ENCODE results near the gene SEMA4B. TPM values are rescaled to one million over a fixed set of nuclear protein-coding genes. Genes with fewer than 3 reads are reported as not detected.
A peak's percentile ranks its signal among the peaks of the same experiment; 100 is the strongest.
"Not testable (repeated sequence)": the region's sequence is repeated elsewhere in the genome, so short reads cannot be mapped to it uniquely, and the experiment has no call there.

The SEMA4B gene
- total RNA-seq, 2 experiments from 2014 or later: 23.4 to 26.7 TPM

DNA sequence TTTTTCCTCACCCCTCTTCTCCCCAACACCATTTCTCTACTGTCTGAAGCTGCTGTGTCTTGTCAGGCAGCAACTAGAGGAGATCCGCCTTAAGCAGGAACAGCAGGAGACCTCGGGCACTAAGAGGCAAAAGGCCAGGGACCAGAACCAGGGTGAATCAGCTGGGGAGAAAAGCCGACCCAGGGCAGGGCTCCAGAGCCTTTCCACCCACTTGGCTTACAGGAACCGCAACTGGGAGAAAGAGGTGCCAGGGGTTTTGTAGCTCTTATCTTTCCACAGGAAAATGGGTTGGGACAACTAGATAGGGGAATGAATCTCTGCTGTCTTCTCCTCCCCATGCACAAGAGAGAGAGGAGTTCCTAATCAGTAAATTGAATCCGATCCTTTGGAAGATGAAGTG lies 61.3 kb downstream of the SEMA4B start:
- ChIA-PET POLR2A (no interaction called here), CTCF (interaction anchor here (0.6 to 0.9 kb wide), 3 partner anchors 20 to 109 kb away, joined by 3 read pairs; no protein-coding TSS in a partner anchor)
- H3K27me3 Mint-ChIP-seq: no peaks in the 10 kb centered on the region
- H3K4me3 Mint-ChIP-seq: no peak overlapping the region
- no peak overlapping the region for H3K27ac Mint-ChIP-seq
- peaks cover 6% of the 10 kb centered on the region for H3K36me3 Mint-ChIP-seq (ENCODE audit: low read depth)
- no peak for DNase-seq
- no peaks in the 10 kb centered on the region for H3K9me3 Mint-ChIP-seq
- H3K4me1 Mint-ChIP-seq: peaks cover 26% of the 10 kb centered on the region

DNA sequence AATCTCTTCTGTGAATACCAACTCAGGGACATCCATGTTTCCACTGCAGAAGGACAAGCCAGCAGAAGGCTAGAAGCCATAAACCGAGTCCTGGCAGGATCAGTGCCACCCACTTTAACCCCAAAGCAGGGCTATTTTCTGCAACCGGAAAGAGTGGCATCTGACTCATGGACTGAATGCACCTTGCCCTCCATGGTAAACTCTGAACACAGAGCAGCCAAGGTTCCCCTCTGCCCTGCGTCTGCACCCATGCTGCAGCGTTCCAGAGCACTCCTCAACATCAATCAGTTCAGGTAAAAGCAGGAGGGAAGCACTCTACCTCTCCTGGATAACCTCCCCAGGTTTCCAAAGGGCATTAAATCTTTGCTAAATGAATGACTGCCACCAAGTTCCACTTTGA lies 63.5 kb downstream of the SEMA4B start:
- POLR2A ChIA-PET: no interaction called here
- CTCF ChIA-PET: no interaction called here

DNA sequence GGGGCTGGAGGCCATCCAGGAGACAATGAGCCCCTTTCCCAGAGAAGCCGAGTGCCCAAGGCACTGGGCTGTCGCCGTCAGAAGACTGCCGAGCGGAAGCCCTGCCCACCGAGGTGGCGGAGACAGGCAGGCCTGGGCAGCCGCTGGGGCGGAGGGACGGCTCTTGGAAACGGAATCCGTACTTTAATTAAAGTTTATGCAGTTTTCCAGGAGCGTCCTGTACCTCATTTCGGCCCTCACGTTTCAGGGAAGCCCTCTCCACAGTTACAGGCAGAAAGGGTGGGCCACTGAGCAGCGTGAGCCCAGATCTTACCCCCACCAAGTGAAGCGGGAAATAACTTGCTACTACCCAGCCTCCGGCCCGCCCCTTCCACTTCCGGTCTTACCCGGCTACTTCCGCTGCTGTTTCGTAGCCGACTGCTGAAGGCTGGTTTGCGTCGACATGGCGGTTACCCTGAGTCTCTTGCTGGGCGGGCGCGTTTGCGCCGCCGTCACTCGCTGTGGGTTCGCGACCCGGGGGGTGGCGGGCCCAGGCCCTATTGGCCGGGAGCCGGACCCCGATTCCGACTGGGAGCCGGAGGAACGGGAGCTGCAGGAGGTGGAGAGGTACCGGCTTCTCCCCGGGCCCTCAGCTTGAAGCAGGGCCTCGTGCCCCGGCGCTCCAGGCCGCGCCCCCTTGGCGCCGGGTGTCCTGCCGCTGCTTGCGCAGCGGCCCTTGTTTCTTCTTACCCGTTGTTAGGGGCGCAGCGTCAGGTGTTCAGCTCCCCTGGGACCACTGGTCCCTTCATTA lies 64.3 kb downstream of the SEMA4B start, which contains the start of gene NGRN:
TSS of gene NGRN (plus strand) at position 402 of the 790 bp plus-strand sequence. CDS start at position 443, 41 bp downstream.
- ChIA-PET POLR2A (interaction anchor here (0.9 kb wide), 1 partner anchor 32 kb away, joined by 5 read pairs; the partner anchor contains the start of genes CIB1 and GDPGP1), CTCF (interaction anchor here (1.1 to 1.5 kb wide), 3 partner anchors 28 to 124 kb away, joined by 3 to 8 read pairs (median 4); partner anchors contain the start of genes CIB1 and GDPGP1)
- H3K27ac Mint-ChIP-seq: peak within 1 kb of the TSS; percentile 96
- peaks cover 23% of the 10 kb centered on the region for H3K36me3 Mint-ChIP-seq (ENCODE audit: low read depth)
- H3K27me3 Mint-ChIP-seq: no peaks in the 10 kb centered on the region
- H3K9me3 Mint-ChIP-seq: no peaks in the 10 kb centered on the region
- H3K4me3 Mint-ChIP-seq: peak within 1 kb of the TSS; percentile 95
- DNase-seq: peak; percentile 95
- H3K4me1 Mint-ChIP-seq: peaks cover 41% of the 10 kb centered on the region

More for the DNA sequence above, 63.5 kb downstream of the SEMA4B start:
- peak overlapping the region; percentile 95 for H3K4me3 Mint-ChIP-seq
- peaks cover 38% of the 10 kb centered on the region for H3K4me1 Mint-ChIP-seq
- no peaks in the 10 kb centered on the region for H3K27me3 Mint-ChIP-seq
- H3K9me3 Mint-ChIP-seq: no peaks in the 10 kb centered on the region
- peak; percentile 23 for DNase-seq
- H3K36me3 Mint-ChIP-seq (ENCODE audit: low read depth): peaks cover 15% of the 10 kb centered on the region
- peak overlapping the region; percentile 96 for H3K27ac Mint-ChIP-seq

DNA sequence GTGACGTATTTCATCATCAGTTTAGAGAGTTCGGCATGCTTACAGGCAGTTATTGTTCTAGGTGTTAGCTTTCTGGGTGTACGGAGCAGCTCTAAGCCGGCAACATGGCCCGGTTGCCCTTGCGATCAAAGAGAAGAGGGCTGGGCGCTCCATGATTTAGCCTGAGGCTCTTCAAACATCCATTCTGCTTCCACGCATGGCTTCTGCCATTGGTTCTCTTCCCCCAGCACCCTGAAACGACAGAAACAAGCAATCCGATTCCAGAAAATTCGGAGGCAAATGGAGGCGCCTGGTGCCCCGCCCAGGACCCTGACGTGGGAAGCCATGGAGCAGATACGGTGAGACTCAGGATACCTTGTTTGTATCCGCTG lies 64.9 kb downstream of the SEMA4B start:
- ChIA-PET CTCF (interaction anchor here (1.1 to 1.5 kb wide), 3 partner anchors 27 to 124 kb away, joined by 3 to 8 read pairs (median 4); partner anchors contain the start of genes CIB1 and GDPGP1), POLR2A (interaction anchor here (0.9 kb wide), 1 partner anchor 32 kb away, joined by 5 read pairs; the partner anchor contains the start of genes CIB1 and GDPGP1)
- Mint-ChIP-seq H3K27me3 (no peaks in the 10 kb centered on the region), H3K4me3 (peak overlapping the region; percentile 95), H3K9me3 (no peaks in the 10 kb centered on the region), H3K27ac (peak overlapping the region; percentile 96), H3K4me1 (peaks cover 45% of the 10 kb centered on the region), H3K36me3 (ENCODE audit: low read depth) (peaks cover 27% of the 10 kb centered on the region)
- peak; percentile 55 for DNase-seq

DNA sequence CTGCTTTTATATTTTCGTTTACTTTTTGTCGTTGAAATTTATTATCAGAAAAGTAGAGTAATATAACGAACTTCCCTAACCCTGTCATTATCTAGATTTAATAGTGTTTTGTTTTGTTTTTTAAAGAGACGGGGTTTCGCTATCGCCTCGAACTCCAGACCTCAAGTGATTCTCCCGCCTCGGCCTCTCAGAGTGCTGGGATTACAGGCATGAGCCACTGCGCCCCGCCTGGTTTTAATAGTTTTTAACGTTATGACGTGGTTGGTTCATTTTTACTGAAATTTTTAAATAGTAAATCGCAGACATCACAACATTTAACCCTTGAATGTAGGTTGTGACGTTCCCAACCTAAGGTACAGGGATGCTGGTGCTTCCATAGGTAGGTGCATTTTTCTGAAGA lies 65.4 kb downstream of the SEMA4B start:
- DNase-seq: peak; percentile 19
- peak overlapping the region; percentile 96 for H3K27ac Mint-ChIP-seq
- H3K4me1 Mint-ChIP-seq: peaks cover 48% of the 10 kb centered on the region
- POLR2A ChIA-PET: no interaction called here
- no peaks in the 10 kb centered on the region for H3K27me3 Mint-ChIP-seq
- peak overlapping the region; percentile 95 for H3K4me3 Mint-ChIP-seq
- no peaks in the 10 kb centered on the region for H3K9me3 Mint-ChIP-seq
- CTCF ChIA-PET: interaction anchor here (0.7 to 1.5 kb wide), 4 partner anchors 27 to 125 kb away, joined by 3 to 8 read pairs (median 4); partner anchors contain the start of genes CIB1 and GDPGP1
- H3K36me3 Mint-ChIP-seq (ENCODE audit: low read depth): peaks cover 30% of the 10 kb centered on the region

DNA sequence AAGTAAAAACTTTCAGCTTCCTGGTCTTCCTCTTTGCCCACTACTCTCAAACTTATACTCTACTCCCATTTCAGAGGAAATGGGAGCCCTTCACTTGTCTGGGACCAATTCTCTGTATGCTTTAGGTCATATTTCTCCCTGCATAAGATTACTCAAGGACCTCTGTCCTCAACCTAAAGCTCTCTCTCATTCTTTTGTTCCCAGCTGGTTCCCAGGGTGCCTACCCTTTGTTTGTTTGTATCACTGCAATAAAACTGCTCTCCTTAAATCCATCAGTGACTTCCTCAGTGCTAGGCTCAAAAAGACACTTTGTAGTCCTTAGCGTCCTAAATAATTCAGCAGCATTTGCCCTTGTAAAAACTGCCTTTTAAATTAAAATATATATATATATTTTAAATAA lies 67.3 kb downstream of the SEMA4B start:
- H3K36me3 Mint-ChIP-seq (ENCODE audit: low read depth): peaks cover 42% of the 10 kb centered on the region
- no peaks in the 10 kb centered on the region for H3K27me3 Mint-ChIP-seq
- ChIA-PET POLR2A (interaction anchor here (0.6 to 0.7 kb wide), 2 partner anchors 120 to 173 kb away, joined by 3 to 4 read pairs; no protein-coding TSS in a partner anchor), CTCF (interaction anchor here (0.6 to 1.2 kb wide), 5 partner anchors 16 to 814 kb away, joined by 3 to 4 read pairs (median 3); partner anchors contain the start of genes CIB1 and GDPGP1)
- H3K9me3 Mint-ChIP-seq: no peaks in the 10 kb centered on the region
- peak overlapping the region; percentile 50 for H3K4me3 Mint-ChIP-seq
- H3K4me1 Mint-ChIP-seq: peaks cover 56% of the 10 kb centered on the region
- peak overlapping the region; percentile 58 for H3K27ac Mint-ChIP-seq
- DNase-seq: no peak

DNA sequence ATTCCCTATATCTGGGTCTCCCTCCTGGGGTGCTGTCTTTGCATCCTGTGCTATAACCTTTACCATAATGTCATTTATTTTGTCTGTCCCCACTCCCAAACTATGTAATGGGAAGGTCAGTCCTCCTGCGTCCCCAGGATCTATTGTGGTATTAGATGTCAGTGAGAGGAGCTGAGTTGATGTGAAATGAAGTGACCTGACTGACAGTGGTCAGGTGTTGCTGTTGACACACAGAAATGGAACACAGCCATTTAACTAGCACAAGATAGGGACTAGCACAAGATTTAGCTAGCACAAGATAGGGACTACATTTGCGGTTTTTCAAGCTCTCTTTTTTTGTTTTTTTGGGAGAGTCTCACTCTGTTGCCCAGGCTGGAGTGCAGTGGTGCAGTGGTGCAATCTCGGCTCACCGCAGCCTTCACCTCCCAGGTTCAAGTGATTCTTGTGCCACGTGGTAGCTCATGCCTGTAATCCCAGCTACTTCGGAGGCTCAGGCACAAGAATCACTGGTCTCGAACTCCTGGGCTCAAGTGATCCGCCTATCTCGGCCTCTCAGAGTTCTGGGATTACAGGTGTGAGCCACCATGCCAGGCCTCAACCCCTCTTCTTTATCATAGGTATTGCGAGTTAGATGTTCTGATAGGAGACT lies 69.5 kb downstream of the SEMA4B start:
- H3K27ac Mint-ChIP-seq: no peak overlapping the region
- no peaks in the 10 kb centered on the region for H3K9me3 Mint-ChIP-seq
- no peak overlapping the region for H3K4me3 Mint-ChIP-seq
- DNase-seq: no peak
- ChIA-PET POLR2A (no interaction called here), CTCF (interaction anchor here (0.7 to 1.5 kb wide), 7 partner anchors 10 to 269 kb away, joined by 3 to 10 read pairs (median 3); no protein-coding TSS in a partner anchor)
- no peaks in the 10 kb centered on the region for H3K27me3 Mint-ChIP-seq
- peaks cover 53% of the 10 kb centered on the region for H3K36me3 Mint-ChIP-seq (ENCODE audit: low read depth)
- peaks cover 45% of the 10 kb centered on the region for H3K4me1 Mint-ChIP-seq

DNA sequence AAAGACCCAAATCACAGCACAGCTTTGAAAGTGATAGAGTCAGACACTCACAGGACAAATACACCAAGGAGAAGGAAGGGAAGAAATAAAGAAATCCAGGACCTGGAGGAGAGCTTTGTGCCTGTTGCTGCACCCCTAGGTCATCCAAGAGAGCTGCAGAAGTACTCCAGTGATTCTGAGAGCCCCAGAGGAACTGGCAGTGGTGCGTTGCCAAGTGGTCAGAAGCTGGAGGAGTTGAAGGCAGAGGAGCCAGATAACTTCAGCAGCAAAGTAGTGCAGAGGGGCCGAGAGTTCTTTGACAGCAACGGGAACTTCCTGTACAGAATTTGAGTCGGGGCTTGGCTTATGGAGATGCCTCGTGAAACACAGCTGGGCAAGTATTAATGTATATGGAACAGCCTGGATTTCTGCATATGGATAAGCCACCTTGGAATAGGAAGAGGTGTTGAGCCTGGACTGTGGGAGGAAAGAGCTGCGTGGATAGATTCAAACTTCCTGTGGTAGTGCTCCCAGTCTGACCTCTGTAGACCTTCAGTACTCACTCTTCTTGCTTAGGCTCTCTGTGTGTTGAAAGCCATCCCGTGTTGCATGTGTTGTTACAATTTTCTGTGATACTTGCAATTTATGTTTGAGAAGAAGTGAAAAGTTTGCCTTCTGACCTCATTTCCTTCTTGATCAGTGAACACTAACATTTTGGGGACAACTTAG lies 70.5 kb downstream of the SEMA4B start:
- no peaks in the 10 kb centered on the region for H3K9me3 Mint-ChIP-seq
- H3K4me1 Mint-ChIP-seq: peaks cover 42% of the 10 kb centered on the region
- peaks cover 53% of the 10 kb centered on the region for H3K36me3 Mint-ChIP-seq (ENCODE audit: low read depth)
- no peaks in the 10 kb centered on the region for H3K27me3 Mint-ChIP-seq
- POLR2A ChIA-PET: interaction anchor here (0.6 kb wide), 1 partner anchor 272 kb away, joined by 3 read pairs; no protein-coding TSS in a partner anchor
- no peak for DNase-seq
- no peak overlapping the region for H3K4me3 Mint-ChIP-seq
- CTCF ChIA-PET: interaction anchor here (0.7 to 1.5 kb wide), 3 partner anchors 21 to 73 kb away, joined by 3 to 5 read pairs (median 3); no protein-coding TSS in a partner anchor
- no peak overlapping the region for H3K27ac Mint-ChIP-seq

DNA sequence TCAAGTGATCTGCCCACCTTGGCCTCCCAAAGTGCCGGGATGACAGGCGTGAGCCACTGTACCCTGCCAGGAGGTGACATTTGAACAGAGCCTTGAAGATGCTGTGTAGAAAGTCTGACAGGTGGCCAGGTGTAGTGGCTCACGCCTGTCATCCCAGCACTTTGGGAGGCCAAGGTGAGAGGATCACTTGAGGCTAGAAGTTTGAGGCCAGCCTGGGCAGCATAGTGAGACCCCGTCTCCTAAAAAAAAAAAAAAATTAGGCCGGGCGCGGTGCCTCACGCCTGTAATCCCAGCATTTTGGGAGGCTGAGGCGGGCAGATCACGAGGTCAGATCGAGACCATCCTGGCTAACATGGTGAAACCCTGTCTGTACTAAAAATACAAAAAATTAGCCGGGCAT lies 77.3 kb downstream of the SEMA4B start:
- H3K9me3 Mint-ChIP-seq, DNase-seq, H3K4me1 Mint-ChIP-seq, H3K27ac Mint-ChIP-seq, H3K4me3 Mint-ChIP-seq, H3K27me3 Mint-ChIP-seq, POLR2A ChIA-PET: not testable (repeated sequence)
- peaks cover 13% of the 10 kb centered on the region for H3K36me3 Mint-ChIP-seq (ENCODE audit: low read depth)
- CTCF ChIA-PET: interaction anchor here (0.6 kb wide), 1 partner anchor 462 kb away, joined by 3 read pairs; no protein-coding TSS in a partner anchor

Other genes starting within 250 kb of the SEMA4B start
- 10 to 100 TPM; 24.4 to 26.6 TPM for gene ZNF710, start 200.0 kb upstream of the SEMA4B start, total RNA-seq
- gene IDH2, start 98.9 kb upstream of the SEMA4B start, total RNA-seq: 100 to 1,000 TPM; 332 to 349 TPM
- 10 to 100 TPM; 75.4 to 83.5 TPM for gene CIB1, start 32.6 kb downstream of the SEMA4B start, total RNA-seq
- 1 to 10 TPM; 9.8 to 10.0 TPM for gene GDPGP1, start 32.9 kb downstream of the SEMA4B start, total RNA-seq
- under 1 TPM; 0.45 to 0.87 TPM for gene TTLL13, start 48.2 kb downstream of the SEMA4B start, total RNA-seq
- 10 to 100 TPM; 28.5 to 30.0 TPM for gene NGRN, start 64.3 kb downstream of the SEMA4B start, total RNA-seq
- gene ZNF774, start 151.0 kb downstream of the SEMA4B start, total RNA-seq: 1 to 10 TPM; 1.1 to 2.1 TPM
- 100 to 1,000 TPM; 222 to 296 TPM for gene IQGAP1, start 186.9 kb downstream of the SEMA4B start, total RNA-seq

All from activated CD4-positive, alpha-beta T cell treated with anti-CD3 and anti-CD28 coated beads, Interleukin-2, amount 10 ng/mL, durations not matched to agents 7 days and 5 days (primary cell).